ENCODE data around the gene ZNF394. TPM values are rescaled to one million over a fixed set of nuclear protein-coding genes. Genes with fewer than 3 reads are reported as not detected.
"Not testable (repeated sequence)": the region's sequence is repeated elsewhere in the genome, so short reads cannot be mapped to it uniquely, and the experiment has no call there.

Gene ZNF394
- total RNA-seq, 1 donor from 2014 or later, result 16.8 TPM

GRCh38 chr7:99505324-99505662 is 5.2 kb upstream of the ZNF394 start:
- no peak for TF ChIP-seq EZH2phosphoT487 (IDR thresholded peaks at IDR 0.05)
- H3K4me3 Mint-ChIP-seq, result peak overlapping the region; percentile 97
- peak overlapping the region; percentile 99 for H2AFZ ChIP-seq (replicated peaks)

GRCh38 chr7:99504603-99505323 is 4.7 kb upstream of the ZNF394 start, which contains the start of gene ZKSCAN5:
Gene ZKSCAN5, plus strand, starts transcription at chr7:99504662. Its CDS starts 1,383 bp downstream, at chr7:99506045.
- peak within 1 kb of the TSS; percentile 97 for H3K27ac Mint-ChIP-seq

More at GRCh38 chr7:99505324-99505662, 5.2 kb upstream of the ZNF394 start:
- H3F3A ChIP-seq (ENCODE audit: low read depth), result peaks cover 22% of the 10 kb centered on the region
- no peaks in the 10 kb centered on the region for H3K9me3 ChIP-seq (ENCODE audit: low read depth)
- no peak overlapping the region for H3K27ac ChIP-seq
- H3K27me3 ChIP-seq, result no peaks in the 10 kb centered on the region
- H3K9ac ChIP-seq, result peak overlapping the region; percentile 75
- H3K79me2 ChIP-seq (ENCODE audit: low read depth), result peaks cover 58% of the 10 kb centered on the region
- peak overlapping the region; percentile 92 for H3K4me3 ChIP-seq
- peaks cover 9% of the 10 kb centered on the region for H3K4me1 ChIP-seq
- H3K36me3 ChIP-seq, result no peaks in the 10 kb centered on the region
- peak overlapping the region; percentile 87 for H3K4me2 ChIP-seq
- Mint-ChIP-seq H3K4me1 (peaks cover 21% of the 10 kb centered on the region), H3K36me3 (peaks cover 3% of the 10 kb centered on the region), H3K27me3 (ENCODE audit: insufficient read depth, low read depth) (peaks cover 4% of the 10 kb centered on the region), H3K27ac (peak overlapping the region; percentile 69), H3K9me3 (no peaks in the 10 kb centered on the region)
- no peaks in the 10 kb centered on the region for H4K20me1 ChIP-seq (ENCODE audit: low read depth)
- no peak for DNase-seq (ENCODE audit: low spot score)

GRCh38 chr7:99504281-99504602 is 4.2 kb upstream of the ZNF394 start:
- peak overlapping the region; percentile 97 for H3K4me3 Mint-ChIP-seq
- H3K9me3 ChIP-seq (ENCODE audit: low read depth), result no peaks in the 10 kb centered on the region
- H3K4me3 ChIP-seq, result peak overlapping the region; percentile 92
- no peak overlapping the region for H3K9ac ChIP-seq
- H3K4me2 ChIP-seq, result peak overlapping the region; percentile 60
- H3K27ac ChIP-seq, result no peak overlapping the region
- no peak overlapping the region for H2AFZ ChIP-seq (replicated peaks)
- peaks cover 26% of the 10 kb centered on the region for H3K4me1 Mint-ChIP-seq
- H3K36me3 Mint-ChIP-seq, result peaks cover 5% of the 10 kb centered on the region
- H3K27me3 Mint-ChIP-seq (ENCODE audit: insufficient read depth, low read depth), result peaks cover 4% of the 10 kb centered on the region
- peaks cover 30% of the 10 kb centered on the region for H3F3A ChIP-seq (ENCODE audit: low read depth)
- peaks cover 56% of the 10 kb centered on the region for H3K79me2 ChIP-seq (ENCODE audit: low read depth)
- no peaks in the 10 kb centered on the region for H3K36me3 ChIP-seq
- peaks cover 4% of the 10 kb centered on the region for H4K20me1 ChIP-seq (ENCODE audit: low read depth)
- TF ChIP-seq EZH2phosphoT487 (IDR thresholded peaks at IDR 0.05) (no peak), CTCF (IDR thresholded peaks at IDR 0.05) (no peak), EZH2 (IDR thresholded peaks at IDR 0.05) (no peak)
- H3K4me1 ChIP-seq, result peaks cover 9% of the 10 kb centered on the region
- peak; percentile 99 for DNase-seq (ENCODE audit: low spot score)
- peak overlapping the region; percentile 97 for H3K27ac Mint-ChIP-seq
- no peaks in the 10 kb centered on the region for H3K9me3 Mint-ChIP-seq
- no peaks in the 10 kb centered on the region for H3K27me3 ChIP-seq

More at GRCh38 chr7:99504603-99505323, 4.7 kb upstream of the ZNF394 start, which contains the start of gene ZKSCAN5:
- peaks cover 9% of the 10 kb centered on the region for H3K4me1 ChIP-seq
- H3K4me1 Mint-ChIP-seq, result peaks cover 23% of the 10 kb centered on the region
- peaks cover 4% of the 10 kb centered on the region for H3K27me3 Mint-ChIP-seq (ENCODE audit: insufficient read depth, low read depth)
- peaks cover 55% of the 10 kb centered on the region for H3K79me2 ChIP-seq (ENCODE audit: low read depth)
- no peaks in the 10 kb centered on the region for H3K9me3 ChIP-seq (ENCODE audit: low read depth)
- H3K36me3 ChIP-seq, result no peaks in the 10 kb centered on the region
- peak within 1 kb of the TSS; percentile 97 for H3K4me3 Mint-ChIP-seq
- H3F3A ChIP-seq (ENCODE audit: low read depth), result peaks cover 25% of the 10 kb centered on the region
- DNase-seq (ENCODE audit: low spot score), result peak; percentile 96
- H3K36me3 Mint-ChIP-seq, result peaks cover 5% of the 10 kb centered on the region
- peak within 1 kb of the TSS; percentile 87 for H3K4me2 ChIP-seq
- no peaks in the 10 kb centered on the region for H3K9me3 Mint-ChIP-seq
- peak within 1 kb of the TSS; percentile 85 for H3K27ac ChIP-seq
- no peaks in the 10 kb centered on the region for H4K20me1 ChIP-seq (ENCODE audit: low read depth)
- H3K4me3 ChIP-seq, result peak within 1 kb of the TSS; percentile 92
- H3K9ac ChIP-seq, result peak within 1 kb of the TSS; percentile 75
- H3K27me3 ChIP-seq, result no peaks in the 10 kb centered on the region
- TF ChIP-seq EZH2phosphoT487 (IDR thresholded peaks at IDR 0.05) (no peak), EZH2 (IDR thresholded peaks at IDR 0.05) (no peak), CTCF (IDR thresholded peaks at IDR 0.05) (no peak)
- H2AFZ ChIP-seq (replicated peaks), result peak within 1 kb of the TSS; percentile 99

- peaks cover 34% of the 10 kb centered on the region for H3K4me1 Mint-ChIP-seq
- not testable (repeated sequence) for H3K27ac Mint-ChIP-seq, H3K9me3 Mint-ChIP-seq
Observed at GRCh38 chr7:99501236-99501635, 1.2 kb upstream of the ZNF394 start.

More at GRCh38 chr7:99501236-99501635, 1.2 kb upstream of the ZNF394 start:
- not testable (repeated sequence) for H3K9ac ChIP-seq; DNase-seq (ENCODE audit: low spot score); H3K36me3 ChIP-seq; H3K27ac ChIP-seq; H3K9me3 ChIP-seq (ENCODE audit: low read depth); H2AFZ ChIP-seq (replicated peaks); H3K27me3 Mint-ChIP-seq (ENCODE audit: insufficient read depth, low read depth); H3K27me3 ChIP-seq; H3K4me2 ChIP-seq
- Histone ChIP-seq H3K4me1 (peaks cover 18% of the 10 kb centered on the region), H3K79me2 (ENCODE audit: low read depth) (peaks cover 56% of the 10 kb centered on the region), H3F3A (ENCODE audit: low read depth) (peaks cover 29% of the 10 kb centered on the region), H3K4me3 (peak overlapping the region; percentile 84), H4K20me1 (ENCODE audit: low read depth) (peaks cover 20% of the 10 kb centered on the region)
- H3K36me3 Mint-ChIP-seq, result peaks cover 15% of the 10 kb centered on the region
- H3K4me3 Mint-ChIP-seq, result peak overlapping the region; percentile 100
